ENCODE results near the gene MS4A14.
"Not testable (repeated sequence)": the region's sequence is repeated elsewhere in the genome, so short reads cannot be mapped to it uniquely, and the experiment has no call there.

MS4A14 gene

DNA sequence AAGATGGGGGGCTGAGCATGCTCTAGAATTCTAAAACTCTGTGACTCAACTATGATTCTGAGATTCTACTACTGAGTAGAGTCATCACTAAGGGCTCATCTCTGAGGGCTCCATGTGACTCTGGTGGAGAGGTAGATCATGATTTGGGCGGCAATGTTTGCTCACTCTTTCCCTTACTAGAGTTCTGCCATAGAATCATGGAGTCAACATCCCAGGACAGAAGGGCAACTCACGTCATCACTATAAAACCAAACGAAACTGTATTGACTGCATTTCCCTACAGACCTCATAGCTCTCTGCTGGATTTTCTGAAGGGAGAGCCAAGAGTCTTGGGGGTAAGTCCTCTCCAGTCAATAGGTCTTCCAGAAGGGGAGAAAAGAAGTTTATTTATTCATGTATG, at the start of gene MS4A14:
Gene MS4A14 (plus strand): TSS at position 78 of the 400 bp plus-strand sequence. CDS start 120 bp downstream, at position 198.
- Mint-ChIP-seq H3K4me3 (no peak within 1 kb of the TSS), H3K27me3 (peaks cover 4% of the 10 kb centered on the region), H3K27ac (peak within 1 kb of the TSS; percentile 68), H3K4me1 (ENCODE audit: low read depth) (peaks cover 14% of the 10 kb centered on the region), H3K9me3 (no peaks in the 10 kb centered on the region), H3K36me3 (ENCODE audit: low read depth) (no peaks in the 10 kb centered on the region)

GRCh38 chr11:60347084-60347797, 49.0 kb upstream of the MS4A14 start:
- no peak overlapping the region for H3K27ac Mint-ChIP-seq
- no peak overlapping the region for H3K4me3 Mint-ChIP-seq
- H3K36me3 Mint-ChIP-seq (ENCODE audit: low read depth), result no peaks in the 10 kb centered on the region
- H3K9me3 Mint-ChIP-seq, result no peaks in the 10 kb centered on the region
- H3K27me3 Mint-ChIP-seq, result peaks cover 27% of the 10 kb centered on the region
- H3K4me1 Mint-ChIP-seq (ENCODE audit: low read depth), result peaks cover 4% of the 10 kb centered on the region

GRCh38 chr11:60348116-60348515, 48.1 kb upstream of the MS4A14 start:
- peaks cover 4% of the 10 kb centered on the region for H3K4me1 Mint-ChIP-seq (ENCODE audit: low read depth)
- no peak overlapping the region for H3K4me3 Mint-ChIP-seq
- H3K36me3 Mint-ChIP-seq (ENCODE audit: low read depth), result no peaks in the 10 kb centered on the region
- H3K27me3 Mint-ChIP-seq, result peaks cover 29% of the 10 kb centered on the region
- no peak overlapping the region for H3K27ac Mint-ChIP-seq
- H3K9me3 Mint-ChIP-seq, result no peaks in the 10 kb centered on the region

DNA sequence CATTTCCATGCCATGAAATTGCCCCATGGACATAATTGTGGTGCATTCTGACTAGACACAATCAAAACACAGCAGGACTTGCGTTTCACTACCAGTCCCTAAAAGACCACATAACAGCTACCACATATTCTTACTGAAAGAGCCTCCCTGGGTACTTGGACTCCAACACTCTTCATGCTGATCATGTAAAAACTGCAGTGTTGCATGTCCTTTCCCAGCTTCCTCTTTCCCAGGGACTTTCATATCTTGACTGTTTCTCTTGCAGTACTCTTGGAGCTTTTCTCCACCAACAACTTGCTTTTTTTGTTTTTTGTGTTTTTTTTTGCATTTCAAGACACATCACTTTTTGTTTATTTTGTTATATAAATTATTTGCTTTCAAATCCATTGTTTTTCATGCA, 46.3 kb upstream of the MS4A14 start:
- peaks cover 8% of the 10 kb centered on the region for H3K9me3 Mint-ChIP-seq
- peaks cover 4% of the 10 kb centered on the region for H3K4me1 Mint-ChIP-seq (ENCODE audit: low read depth)
- no peak overlapping the region for H3K27ac Mint-ChIP-seq
- peaks cover 34% of the 10 kb centered on the region for H3K27me3 Mint-ChIP-seq
- no peak overlapping the region for H3K4me3 Mint-ChIP-seq
- H3K36me3 Mint-ChIP-seq (ENCODE audit: low read depth), result no peaks in the 10 kb centered on the region

- no peak overlapping the region for H3K27ac Mint-ChIP-seq
- H3K36me3 Mint-ChIP-seq (ENCODE audit: low read depth), result no peaks in the 10 kb centered on the region
- H3K4me3 Mint-ChIP-seq, result no peak overlapping the region
- peaks cover 8% of the 10 kb centered on the region for H3K9me3 Mint-ChIP-seq
- peaks cover 24% of the 10 kb centered on the region for H3K27me3 Mint-ChIP-seq
- peaks cover 11% of the 10 kb centered on the region for H3K4me1 Mint-ChIP-seq (ENCODE audit: low read depth)
Observed at GRCh38 chr11:60357771-60358170, 38.5 kb upstream of the MS4A14 start.

- Mint-ChIP-seq H3K9me3 (no peaks in the 10 kb centered on the region), H3K4me3 (no peak overlapping the region), H3K4me1 (ENCODE audit: low read depth) (peaks cover 25% of the 10 kb centered on the region), H3K27me3 (peaks cover 39% of the 10 kb centered on the region), H3K36me3 (ENCODE audit: low read depth) (no peaks in the 10 kb centered on the region), H3K27ac (no peak overlapping the region)
Observed at GRCh38 chr11:60360621-60361020, 35.6 kb upstream of the MS4A14 start.

- H3K27me3 Mint-ChIP-seq, result peaks cover 43% of the 10 kb centered on the region
- H3K9me3 Mint-ChIP-seq, result no peaks in the 10 kb centered on the region
- H3K4me1 Mint-ChIP-seq (ENCODE audit: low read depth), result peaks cover 36% of the 10 kb centered on the region
- no peak overlapping the region for H3K27ac Mint-ChIP-seq
- no peaks in the 10 kb centered on the region for H3K36me3 Mint-ChIP-seq (ENCODE audit: low read depth)
- no peak overlapping the region for H3K4me3 Mint-ChIP-seq
Observed at GRCh38 chr11:60362241-60362640, 34.0 kb upstream of the MS4A14 start.

DNA sequence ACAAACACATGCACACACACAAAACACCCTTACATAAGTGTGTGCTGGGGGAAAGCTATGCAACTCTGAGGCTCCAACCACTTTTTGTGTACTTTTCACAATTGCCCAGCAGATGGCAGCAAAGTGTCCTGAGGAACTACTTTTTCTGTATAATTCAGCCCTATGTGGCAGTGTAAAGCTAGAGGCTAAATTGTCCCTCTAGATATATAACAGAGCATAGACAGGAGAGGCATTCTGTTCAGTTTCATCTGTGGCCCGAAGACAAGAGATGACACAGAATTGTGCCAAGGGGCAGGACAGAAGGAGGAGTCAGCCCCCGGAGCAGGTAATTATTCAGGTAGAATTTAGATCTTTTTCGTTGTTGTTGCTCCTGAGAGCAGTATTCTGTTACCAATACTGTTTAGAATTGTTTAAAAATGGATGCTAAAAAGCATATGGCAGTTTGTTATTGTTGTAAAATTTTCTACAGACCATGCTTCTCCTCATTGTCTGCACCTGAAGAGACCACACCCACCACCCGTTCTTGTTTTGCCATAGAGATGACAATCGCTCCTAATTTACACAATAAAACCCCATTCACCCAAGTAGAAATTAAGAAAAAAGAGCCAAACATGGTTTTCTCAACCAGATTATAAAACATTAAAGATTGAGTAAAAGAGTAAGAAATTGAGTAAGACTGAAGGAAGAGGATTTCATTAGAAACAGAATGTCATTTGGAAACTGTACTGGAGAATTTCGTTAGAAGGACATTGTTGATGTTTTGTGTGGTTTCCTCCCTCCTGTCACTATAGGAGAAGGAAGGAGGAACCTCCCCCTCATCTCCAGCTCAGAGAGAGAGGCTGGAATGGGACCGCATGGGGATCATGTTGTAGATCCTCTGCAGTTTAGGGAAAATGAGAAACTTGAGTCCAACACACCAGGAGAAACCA, 32.5 kb upstream of the MS4A14 start:
- Mint-ChIP-seq H3K4me3 (peak overlapping the region; percentile 47), H3K9me3 (no peaks in the 10 kb centered on the region), H3K27ac (peak overlapping the region; percentile 71), H3K4me1 (ENCODE audit: low read depth) (peaks cover 39% of the 10 kb centered on the region), H3K27me3 (peaks cover 42% of the 10 kb centered on the region), H3K36me3 (ENCODE audit: low read depth) (no peaks in the 10 kb centered on the region)

DNA sequence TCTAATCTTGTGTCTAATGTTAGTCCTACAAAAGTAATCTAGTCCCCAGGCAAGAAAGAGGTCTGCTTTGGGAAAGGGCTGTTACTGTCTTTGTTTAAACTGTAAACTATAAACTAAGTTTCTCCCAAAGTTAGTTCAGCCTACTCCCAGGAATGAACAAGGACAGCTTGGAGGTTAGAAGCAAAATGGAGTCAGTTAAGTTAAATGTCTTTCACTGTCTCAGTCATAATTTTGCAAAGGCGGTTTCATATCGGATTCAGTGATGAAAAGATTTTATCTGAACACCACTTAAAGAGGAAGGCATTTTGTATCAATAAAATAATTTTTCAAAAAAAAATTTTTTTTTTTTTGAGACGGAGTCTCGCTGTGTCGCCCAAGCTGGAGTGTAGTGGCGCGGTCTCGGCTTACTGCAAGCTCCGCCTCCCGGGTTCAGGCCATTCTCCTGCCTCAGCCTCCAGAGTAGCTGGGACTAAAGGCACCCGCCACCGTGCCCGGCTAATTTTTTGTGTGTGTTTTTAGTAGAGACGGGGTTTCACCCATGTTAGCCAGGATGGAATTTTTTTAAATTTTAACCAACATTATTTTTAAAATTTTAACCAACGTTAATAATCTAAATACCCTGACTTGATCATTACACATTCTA, 29.9 kb upstream of the MS4A14 start:
- not testable (repeated sequence) for H3K9me3 Mint-ChIP-seq; H3K36me3 Mint-ChIP-seq (ENCODE audit: low read depth); H3K4me3 Mint-ChIP-seq; H3K27ac Mint-ChIP-seq
- Mint-ChIP-seq H3K4me1 (ENCODE audit: low read depth) (peaks cover 39% of the 10 kb centered on the region), H3K27me3 (peaks cover 50% of the 10 kb centered on the region)

- H3K4me3 Mint-ChIP-seq, result no peak overlapping the region
- H3K36me3 Mint-ChIP-seq (ENCODE audit: low read depth), result no peaks in the 10 kb centered on the region
- no peak overlapping the region for H3K27ac Mint-ChIP-seq
- peaks cover 47% of the 10 kb centered on the region for H3K27me3 Mint-ChIP-seq
- peaks cover 39% of the 10 kb centered on the region for H3K4me1 Mint-ChIP-seq (ENCODE audit: low read depth)
- H3K9me3 Mint-ChIP-seq, result no peaks in the 10 kb centered on the region
Observed at GRCh38 chr11:60367009-60367408, 29.2 kb upstream of the MS4A14 start.

GRCh38 chr11:60367896-60368295, 28.4 kb upstream of the MS4A14 start:
- Mint-ChIP-seq H3K4me1 (ENCODE audit: low read depth) (peaks cover 35% of the 10 kb centered on the region), H3K36me3 (ENCODE audit: low read depth) (no peaks in the 10 kb centered on the region), H3K4me3 (no peak overlapping the region), H3K27ac (peak overlapping the region; percentile 18), H3K27me3 (peaks cover 47% of the 10 kb centered on the region), H3K9me3 (no peaks in the 10 kb centered on the region)

DNA sequence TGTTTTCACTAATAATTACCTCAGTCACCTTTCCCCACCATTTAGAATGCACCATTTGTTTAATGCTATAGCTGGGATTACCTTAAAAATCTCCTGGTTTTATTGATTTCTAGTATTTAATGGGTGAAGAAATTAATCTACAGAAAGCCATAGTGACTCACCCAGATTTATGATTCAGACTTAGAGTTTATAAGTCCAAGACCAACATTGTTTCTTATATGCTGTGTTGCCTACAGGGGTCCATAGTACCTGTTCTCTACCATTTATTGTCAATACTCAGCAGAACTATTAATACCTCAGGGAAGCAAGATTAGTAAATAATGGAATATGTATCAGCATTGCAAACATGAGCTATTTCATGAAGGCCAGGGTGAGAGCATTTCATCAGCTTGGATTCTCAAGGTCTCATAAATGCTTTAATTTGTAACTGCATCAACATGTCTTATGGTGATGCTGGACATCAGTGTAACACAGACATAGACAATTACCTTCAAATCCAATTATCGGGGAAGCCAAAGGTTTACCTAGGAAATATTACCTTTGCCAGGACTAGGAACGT, 25.9 kb upstream of the MS4A14 start:
- H3K36me3 Mint-ChIP-seq (ENCODE audit: low read depth), result no peaks in the 10 kb centered on the region
- peaks cover 21% of the 10 kb centered on the region for H3K4me1 Mint-ChIP-seq (ENCODE audit: low read depth)
- H3K27me3 Mint-ChIP-seq, result peaks cover 24% of the 10 kb centered on the region
- no peak overlapping the region for H3K4me3 Mint-ChIP-seq
- no peaks in the 10 kb centered on the region for H3K9me3 Mint-ChIP-seq
- H3K27ac Mint-ChIP-seq, result no peak overlapping the region

DNA sequence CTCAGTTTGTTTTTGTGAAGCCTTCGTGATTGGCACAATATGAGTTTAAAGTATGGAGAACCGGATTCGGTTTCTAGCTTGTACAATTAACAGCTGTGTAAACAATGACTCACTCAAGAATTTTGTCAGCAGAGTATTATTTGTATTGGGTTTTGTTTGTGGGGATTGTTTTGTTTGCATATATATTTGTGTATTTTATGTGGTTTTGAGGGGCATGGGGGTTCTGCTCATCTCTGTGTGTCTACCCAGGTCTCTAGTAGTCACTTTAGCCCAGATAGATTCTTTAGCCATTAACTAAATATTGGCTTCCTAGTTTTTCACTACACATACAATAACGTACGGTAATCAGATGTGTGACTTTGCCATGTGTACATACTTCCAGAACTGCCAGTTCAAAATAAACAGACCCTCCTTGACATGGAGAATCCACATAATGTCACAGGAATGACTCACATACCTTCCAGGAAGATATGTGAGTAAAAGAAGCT, 25.4 kb upstream of the MS4A14 start:
- H3K27ac Mint-ChIP-seq, result no peak overlapping the region
- no peaks in the 10 kb centered on the region for H3K36me3 Mint-ChIP-seq (ENCODE audit: low read depth)
- H3K27me3 Mint-ChIP-seq, result peaks cover 24% of the 10 kb centered on the region
- H3K9me3 Mint-ChIP-seq, result no peaks in the 10 kb centered on the region
- H3K4me1 Mint-ChIP-seq (ENCODE audit: low read depth), result peaks cover 20% of the 10 kb centered on the region
- no peak overlapping the region for H3K4me3 Mint-ChIP-seq

- Mint-ChIP-seq H3K4me3 (no peak overlapping the region), H3K36me3 (ENCODE audit: low read depth) (no peaks in the 10 kb centered on the region), H3K27ac (no peak overlapping the region), H3K4me1 (ENCODE audit: low read depth) (peaks cover 15% of the 10 kb centered on the region), H3K9me3 (no peaks in the 10 kb centered on the region), H3K27me3 (peaks cover 20% of the 10 kb centered on the region)
Observed at GRCh38 chr11:60371386-60371785, 24.9 kb upstream of the MS4A14 start.
